CD4-positive, alpha-beta T cell treated with Interleukin-15 for 1 hour (primary cell): Measurements from ENCODE around the gene TUBB1.
"Not testable (repeated sequence)": the region's sequence is repeated elsewhere in the genome, so short reads cannot be mapped to it uniquely, and the experiment has no call there.

Source experiments
- DNase-seq: peaks from one replicate; pipeline ENCODE4 v3.0.0-alpha.2; 2020

The TUBB1 gene

GRCh38 chr20:59019217-59019616, at the start of gene TUBB1:
Gene TUBB1 (plus strand): TSS chr20:59019429. CDS start chr20:59019523, 94 bp downstream.
- no peak for DNase-seq

DNA sequence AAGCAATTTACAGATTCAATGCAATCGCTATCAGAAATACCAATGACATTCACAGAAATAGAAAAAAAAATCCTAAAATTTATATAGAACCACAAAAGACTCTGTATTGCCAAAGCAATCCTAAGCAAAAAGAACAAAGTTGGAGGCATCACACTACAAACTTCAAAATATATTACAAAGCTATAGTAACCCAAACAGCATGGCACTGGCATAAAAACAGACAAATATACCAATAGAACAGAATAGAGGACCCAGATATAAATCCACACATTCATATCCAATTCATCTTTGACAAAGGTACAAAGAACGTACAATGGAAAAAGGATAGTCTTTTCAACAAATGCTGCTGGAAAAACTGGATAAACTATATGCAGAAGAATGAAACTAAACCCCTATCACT, 49.8 kb upstream of the TUBB1 start:
- DNase-seq: no peak

DNA sequence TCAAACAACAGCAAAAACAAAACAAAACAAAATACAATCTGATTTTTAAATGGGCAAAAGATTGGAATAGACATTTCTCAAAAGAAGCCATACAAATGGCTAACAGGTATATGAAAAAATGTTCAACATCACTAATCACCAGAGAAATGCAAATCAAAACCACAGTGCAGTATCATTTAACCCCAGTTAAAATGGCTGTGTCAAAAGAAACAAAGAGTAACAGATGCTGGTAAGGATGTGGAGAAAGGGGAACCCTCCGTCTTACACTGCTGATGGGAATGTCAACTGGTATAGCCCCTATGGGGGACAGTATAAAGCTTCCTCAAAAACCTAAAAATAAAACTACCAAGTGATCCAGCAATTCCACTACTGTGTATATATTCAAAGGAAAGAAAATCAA, 49.1 kb upstream of the TUBB1 start:
- no peak for DNase-seq

DNA sequence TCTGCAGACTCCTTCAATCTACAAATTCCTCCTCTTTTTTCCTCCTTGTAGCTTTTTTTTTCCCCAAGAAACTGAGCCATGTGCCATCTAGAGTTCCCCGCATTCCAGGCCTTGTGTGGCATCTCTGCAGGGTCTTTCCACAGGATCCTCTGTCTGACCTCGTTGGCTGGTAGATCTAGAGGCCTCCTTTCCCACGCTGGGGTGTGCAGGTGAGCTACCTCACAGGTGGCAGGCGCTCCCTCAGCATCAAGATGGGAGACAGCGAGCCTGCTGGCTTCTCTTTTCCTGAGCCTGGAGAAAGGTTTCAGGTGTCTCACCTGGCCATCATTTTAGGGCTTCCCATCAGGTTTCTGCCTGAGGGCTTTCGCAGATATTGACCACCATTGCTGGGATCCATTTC, 47.8 kb upstream of the TUBB1 start:
- no peak for DNase-seq

GRCh38 chr20:58973179-58973578, 46.0 kb upstream of the TUBB1 start:
- no peak for DNase-seq

DNA sequence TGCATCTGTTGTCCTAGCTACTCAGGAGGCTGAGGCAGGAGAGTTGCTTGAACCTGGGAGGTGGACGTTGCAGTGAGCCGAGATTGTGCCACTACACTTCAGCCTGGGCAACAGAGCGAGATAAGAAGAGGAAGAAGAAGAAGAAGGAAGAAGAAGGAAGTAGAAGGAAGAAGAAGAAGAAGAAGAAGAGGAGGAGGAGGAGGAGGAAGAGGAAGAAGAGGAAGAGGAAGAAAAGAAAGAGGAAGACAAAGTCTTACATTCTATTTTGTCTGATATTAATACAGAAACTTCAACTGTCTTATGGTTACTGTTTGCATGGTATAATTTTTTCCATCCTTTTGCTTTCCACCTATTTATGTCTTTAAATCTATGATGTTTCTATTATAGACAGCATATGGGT, 45.4 kb upstream of the TUBB1 start:
- DNase-seq: no peak

GRCh38 chr20:58975353-58975752, 43.9 kb upstream of the TUBB1 start:
- DNase-seq: no peak

- DNase-seq: no peak
Observed at GRCh38 chr20:58976061-58976730, 43.0 kb upstream of the TUBB1 start.

DNA sequence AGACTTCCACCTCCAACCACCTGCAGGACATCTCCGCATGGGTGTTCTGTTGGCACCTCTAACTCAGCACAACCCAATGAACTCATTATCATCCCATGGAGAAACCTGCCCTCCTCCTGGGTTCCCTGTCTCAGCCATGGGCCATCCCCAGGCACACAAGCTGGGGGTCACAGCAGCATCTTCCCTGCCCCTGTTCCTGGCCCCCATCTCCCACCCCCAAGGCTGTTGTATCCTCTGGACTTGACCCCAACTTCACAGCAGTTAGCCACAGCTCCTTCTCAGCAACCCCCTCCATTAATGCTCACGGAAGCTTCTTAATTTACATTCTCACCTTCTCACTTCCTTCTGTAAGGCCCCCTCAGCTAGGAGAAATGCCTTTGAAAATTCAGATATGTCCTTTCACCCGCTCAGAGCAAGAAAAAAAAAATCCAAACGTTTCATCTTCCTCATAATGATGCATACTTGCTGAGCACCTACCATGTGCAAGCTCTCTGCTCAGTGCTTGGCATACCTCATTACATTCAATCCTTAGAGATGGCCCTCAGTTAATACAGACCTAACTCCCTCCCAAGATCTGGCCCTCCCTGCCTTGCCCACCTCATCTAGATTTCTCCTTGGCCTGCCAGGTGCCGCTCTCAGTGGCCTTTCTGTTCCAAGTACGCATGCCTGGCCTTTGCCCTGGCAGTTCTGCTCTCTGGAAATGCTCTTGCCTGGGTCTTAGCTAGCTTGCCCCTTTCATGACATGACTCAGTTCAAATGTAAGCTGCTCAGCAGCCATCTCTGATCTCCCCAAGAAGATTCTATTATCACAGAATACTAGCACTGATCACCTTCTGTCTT, 40.7 kb upstream of the TUBB1 start:
- DNase-seq: no peak

GRCh38 chr20:58980711-58981627, 38.3 kb upstream of the TUBB1 start, which contains the start of gene NELFCD:
Gene NELFCD (plus strand): TSS chr20:58981256. CDS start chr20:58981310, 54 bp downstream.
- DNase-seq: peak; percentile 88

DNA sequence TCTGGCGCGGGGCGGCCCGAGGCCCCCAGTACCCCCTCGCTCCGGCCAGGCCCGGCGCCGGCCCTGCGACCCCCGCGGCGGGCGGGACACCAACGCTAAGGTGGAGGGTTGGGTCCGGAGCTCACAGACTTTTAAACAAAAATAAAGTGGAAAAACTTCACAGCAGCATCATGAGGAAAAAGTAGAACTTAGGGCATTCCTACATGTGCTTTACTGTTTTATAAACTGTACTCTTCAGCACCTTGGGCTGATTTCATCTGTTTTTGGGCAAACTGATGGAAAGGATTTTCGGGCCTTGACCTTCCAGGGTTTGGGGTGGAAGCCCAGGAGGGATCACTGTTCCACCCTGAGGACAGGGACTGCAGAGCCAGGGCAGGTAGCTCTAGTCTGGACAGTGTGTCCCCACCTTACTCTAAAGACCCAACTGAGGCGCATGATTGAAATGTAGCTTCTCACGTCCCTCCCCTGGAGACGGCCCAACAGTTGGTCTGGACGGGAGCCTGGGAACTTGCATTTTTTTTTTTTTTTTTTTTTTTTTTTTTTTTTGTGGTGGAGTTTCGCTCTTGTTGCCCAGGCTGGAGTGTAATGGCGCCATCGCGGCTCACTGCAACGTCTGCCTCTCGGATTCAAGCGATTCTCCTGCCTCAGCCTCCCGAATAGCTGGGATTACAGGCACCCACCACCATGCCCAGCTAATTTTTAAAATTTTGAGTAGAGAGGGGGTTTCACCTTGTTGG, 37.4 kb upstream of the TUBB1 start:
- DNase-seq: no peak

- no peak for DNase-seq
Observed at GRCh38 chr20:58982406-58983114, 36.7 kb upstream of the TUBB1 start.

GRCh38 chr20:58983115-58983468, 36.1 kb upstream of the TUBB1 start:
- not testable (repeated sequence) for DNase-seq

- DNase-seq: no peak
Observed at GRCh38 chr20:58984691-58985090, 34.5 kb upstream of the TUBB1 start.

GRCh38 chr20:58985656-58986055, 33.6 kb upstream of the TUBB1 start:
- no peak for DNase-seq

DNA sequence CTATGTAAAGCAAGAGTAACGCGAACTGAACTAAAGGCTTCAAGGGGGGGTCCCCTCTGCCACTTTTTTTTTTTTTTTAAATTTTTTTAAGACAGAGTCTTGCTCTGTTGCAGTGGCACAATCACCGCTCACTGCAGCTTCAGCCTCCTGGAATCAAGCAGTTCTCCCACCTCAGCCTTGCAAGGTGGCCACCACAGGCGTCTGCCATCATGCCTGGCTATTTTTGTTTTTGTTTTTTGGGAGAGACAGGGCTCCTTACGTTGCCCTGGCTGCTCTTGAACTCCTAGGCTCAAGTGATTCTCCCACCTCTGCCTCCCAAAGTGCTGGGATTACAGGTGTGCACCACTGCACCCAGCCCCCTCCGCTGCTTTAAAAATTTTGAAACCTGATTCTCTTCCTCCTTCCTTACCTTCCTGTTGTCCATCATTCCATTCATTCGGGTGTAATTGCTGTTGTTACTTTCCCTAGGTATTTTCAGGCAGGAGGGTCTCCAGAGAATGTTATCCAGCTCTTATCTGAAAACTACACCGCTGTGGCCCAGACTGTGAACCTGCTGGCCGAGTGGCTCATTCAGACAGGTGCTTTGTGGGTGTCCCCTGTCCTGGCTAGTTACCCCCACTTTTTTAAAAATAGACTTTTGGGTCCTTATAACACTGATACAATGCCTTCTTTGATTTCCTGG, 32.8 kb upstream of the TUBB1 start:
- no peak for DNase-seq

GRCh38 chr20:58986968-58987517, 32.2 kb upstream of the TUBB1 start:
- DNase-seq: no peak

GRCh38 chr20:58987790-58988564, 31.3 kb upstream of the TUBB1 start:
- DNase-seq: no peak

DNA sequence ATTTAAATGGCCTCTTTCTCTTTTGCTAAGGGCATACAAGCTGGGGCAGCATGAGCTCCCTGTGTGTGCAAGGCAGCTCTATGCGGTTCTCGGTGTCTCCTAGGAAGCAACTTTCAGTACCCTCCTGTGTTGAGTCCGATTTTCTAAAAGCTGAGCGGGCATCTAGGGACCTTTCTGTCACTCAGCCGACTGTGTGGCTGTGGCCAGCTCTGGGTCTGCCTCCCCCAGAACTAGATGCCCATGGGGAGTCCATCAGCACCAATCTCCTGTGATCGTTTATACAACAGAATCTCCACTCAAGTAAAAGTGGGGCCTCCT, 30.7 kb upstream of the TUBB1 start:
- no peak for DNase-seq

- no peak for DNase-seq
Observed at GRCh38 chr20:58989196-58989595, 30.0 kb upstream of the TUBB1 start.
